Measurements from ENCODE around the gene FOXD4L6.
"Not testable (repeated sequence)": the region's sequence is repeated elsewhere in the genome, so short reads cannot be mapped to it uniquely, and the experiment has no call there.

DNA sequence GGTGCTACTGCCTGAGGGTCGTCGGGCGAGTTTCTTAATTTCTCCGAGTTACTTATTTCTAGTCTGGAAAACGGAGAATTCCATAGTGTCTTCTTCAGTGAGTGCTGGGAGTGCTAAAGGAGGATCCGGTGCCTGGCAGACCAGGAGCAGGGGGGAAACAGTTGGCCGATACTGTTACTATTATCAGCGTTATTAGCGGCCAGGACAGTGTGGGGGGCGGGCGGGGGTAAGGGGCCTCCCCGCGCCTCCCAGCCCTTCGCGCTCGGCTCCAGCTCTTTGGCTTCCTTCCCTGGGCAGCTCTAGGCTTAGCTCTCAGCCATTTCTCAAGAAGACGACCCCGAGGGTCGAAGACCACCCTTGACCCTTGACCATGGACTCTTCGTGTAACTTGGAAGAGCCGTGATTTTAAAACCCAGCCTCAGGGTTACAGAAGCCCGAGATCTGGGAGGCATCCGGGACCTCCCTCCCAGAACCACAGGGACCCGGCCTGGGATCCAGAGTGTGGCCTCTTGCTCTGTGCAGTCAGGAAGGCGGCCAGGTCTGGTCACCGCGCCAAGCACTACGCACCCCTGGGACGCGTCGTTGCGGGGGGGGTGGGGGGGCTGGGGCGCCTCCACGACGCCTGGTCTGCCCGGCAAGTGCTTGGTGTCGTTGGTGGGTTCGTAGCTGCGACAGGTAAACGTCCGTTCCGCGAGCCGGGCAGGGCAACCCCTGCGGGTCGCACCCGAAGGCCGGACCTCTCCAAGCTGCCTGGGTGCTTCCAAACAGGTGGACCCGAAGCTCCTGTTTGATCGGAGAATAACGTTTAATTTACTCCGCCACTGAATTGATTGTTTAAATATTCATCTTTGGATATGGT, 4.0 kb downstream of the FOXD4L6 start:
- TF ChIP-seq, protein P1, sequence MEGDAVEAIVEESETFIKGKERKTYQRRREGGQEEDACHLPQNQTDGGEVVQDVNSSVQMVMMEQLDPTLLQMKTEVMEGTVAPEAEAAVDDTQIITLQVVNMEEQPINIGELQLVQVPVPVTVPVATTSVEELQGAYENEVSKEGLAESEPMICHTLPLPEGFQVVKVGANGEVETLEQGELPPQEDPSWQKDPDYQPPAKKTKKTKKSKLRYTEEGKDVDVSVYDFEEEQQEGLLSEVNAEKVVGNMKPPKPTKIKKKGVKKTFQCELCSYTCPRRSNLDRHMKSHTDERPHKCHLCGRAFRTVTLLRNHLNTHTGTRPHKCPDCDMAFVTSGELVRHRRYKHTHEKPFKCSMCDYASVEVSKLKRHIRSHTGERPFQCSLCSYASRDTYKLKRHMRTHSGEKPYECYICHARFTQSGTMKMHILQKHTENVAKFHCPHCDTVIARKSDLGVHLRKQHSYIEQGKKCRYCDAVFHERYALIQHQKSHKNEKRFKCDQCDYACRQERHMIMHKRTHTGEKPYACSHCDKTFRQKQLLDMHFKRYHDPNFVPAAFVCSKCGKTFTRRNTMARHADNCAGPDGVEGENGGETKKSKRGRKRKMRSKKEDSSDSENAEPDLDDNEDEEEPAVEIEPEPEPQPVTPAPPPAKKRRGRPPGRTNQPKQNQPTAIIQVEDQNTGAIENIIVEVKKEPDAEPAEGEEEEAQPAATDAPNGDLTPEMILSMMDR (IDR thresholded peaks at IDR 0.05) = not testable (repeated sequence)
- TF ChIP-seq POLR2A, EP300 (IDR thresholded peaks at IDR 0.05): not testable (repeated sequence)

Data from tibial nerve (tissue), 4 donors.